K562 (cell line): Measurements from ENCODE around the gene IGF2R. TPM values are rescaled to one million over a fixed set of nuclear protein-coding genes. Genes with fewer than 3 reads are reported as not detected.

ENCODE experiments used
- BRF1 ChIP-seq: IDR thresholded peaks from 3 replicates; pipeline ENCODE4 v1.6.1; 2011; ENCODE audit warnings: borderline replicate concordance, mild to moderate bottlenecking; ENCODE audit not compliant: insufficient read length; ENCODE audit errors: extremely low read depth
- CREBBP ChIP-seq: IDR thresholded peaks from one replicate; pipeline ENCODE4 v1.6.1; 2012; ENCODE audit warnings: low read depth, mild to moderate bottlenecking, control low read depth, inconsistent platforms, low read length
- E2F6 ChIP-seq, 2 experiments: IDR thresholded peaks; 2 replicates each; pipeline ENCODE4 v1.6.1; 2011; ENCODE audit warnings: borderline replicate concordance in 1 of 2, control low read depth in 1 of 2, low read depth in 1 of 2, low read length in 1 of 2, mild to moderate bottlenecking in 1 of 2, mixed read lengths in 1 of 2, moderate library complexity in 1 of 2; ENCODE audit not compliant: insufficient read depth in 1 of 2, insufficient read length in 1 of 2, poor library complexity in 1 of 2, severe bottlenecking in 1 of 2; ENCODE audit errors: extremely low read depth in 1 of 2
- HBP1 ChIP-seq: fragments of 450-650 bp; formaldehyde crosslinking; IDR thresholded peaks from 2 replicates; pipeline ENCODE4 v1.4.0; 2022; ENCODE audit warnings: missing genetic modification characterization
- HNRNPUL1 ChIP-seq: fragments of 200-400 bp; formaldehyde crosslinking; IDR thresholded peaks from 2 replicates; pipeline ENCODE4 v1.6.1; 2017; ENCODE audit warnings: low read length
- IRF9 ChIP-seq: fragments of 450-650 bp; IDR thresholded peaks from 2 replicates; pipeline ENCODE4 v1.6.1; 2016; ENCODE audit warnings: missing biosample characterization, missing genetic modification characterization
- MCM3 ChIP-seq: fragments of 450-650 bp; IDR thresholded peaks from 2 replicates; pipeline ENCODE4 v1.6.1; 2016
- NFE2 ChIP-seq: IDR thresholded peaks from 2 replicates; pipeline ENCODE4 v1.6.1; 2014; ENCODE audit warnings: antibody characterized with exemption, low read depth
- NFIX ChIP-seq: fragments of 250-450 bp; sonication (Bioruptor Pico); IDR thresholded peaks from 2 replicates; pipeline ENCODE4 v1.4.0; 2020; ENCODE audit warnings: low read depth, mild to moderate bottlenecking, moderate library complexity
- NR3C1 ChIP-seq: sonication (generic); formaldehyde crosslinking; IDR thresholded peaks from 2 replicates; pipeline ENCODE4 v1.8.1; 2022; ENCODE audit warnings: missing genetic modification reagents
- OTX1 ChIP-seq: fragments of 450-650 bp; formaldehyde crosslinking; IDR thresholded peaks from 2 replicates; pipeline ENCODE4 v1.4.0; 2022; ENCODE audit warnings: mild to moderate bottlenecking
- POLR2A ChIP-seq: fragments of 450-650 bp; conservative IDR thresholded peaks from 2 replicates; pipeline ENCODE4 v1.6.1; 2016
- PTBP1 ChIP-seq: fragments of 200-400 bp; formaldehyde crosslinking; IDR thresholded peaks from 2 replicates; pipeline ENCODE4 v1.6.1; 2017; ENCODE audit warnings: low read depth, low read length
- SMARCB1 ChIP-seq: IDR thresholded peaks from 2 replicates; pipeline ENCODE4 v1.6.1; 2011; ENCODE audit warnings: improper control_type of control experiment, low read depth; ENCODE audit not compliant: insufficient read length
- SMARCE1 ChIP-seq: fragments of 450-650 bp; IDR thresholded peaks from 2 replicates; pipeline ENCODE4 v1.7.1; 2016; ENCODE audit warnings: mild to moderate bottlenecking
- SMC3 ChIP-seq: conservative IDR thresholded peaks from 2 replicates; pipeline ENCODE4 v1.6.1; 2011; ENCODE audit warnings: low read depth, low read length, improper control_type of control experiment; ENCODE audit not compliant: insufficient read depth
- THRAP3 ChIP-seq: fragments of 450-650 bp; IDR thresholded peaks from 2 replicates; pipeline ENCODE4 v1.6.1; 2016; ENCODE audit warnings: mild to moderate bottlenecking, inconsistent platforms, borderline replicate concordance
- XRCC5 ChIP-seq: fragments of 200-400 bp; formaldehyde crosslinking; IDR thresholded peaks from 2 replicates; pipeline ENCODE4 v1.6.1; 2017; ENCODE audit warnings: low read depth, mild to moderate bottlenecking, low read length
- ZC3H11A ChIP-seq: IDR thresholded peaks from 2 replicates; pipeline ENCODE4 v1.6.1; 2012; ENCODE audit warnings: low read depth, low read length, improper control_type of control experiment
- ZNF174 ChIP-seq: fragments of 250-450 bp; sonication (Bioruptor Pico); IDR thresholded peaks from 2 replicates; pipeline ENCODE4 v1.4.0; 2020; ENCODE audit warnings: mild to moderate bottlenecking
- ZNF764 ChIP-seq: fragments of 250-450 bp; sonication (Bioruptor Pico); IDR thresholded peaks from 2 replicates; pipeline ENCODE4 v1.4.0; 2020; ENCODE audit warnings: low read depth, mild to moderate bottlenecking, moderate library complexity
- polyA plus RNA-seq, 8 experiments: library from polyadenylated mRNA; depleted of rRNA in 4 of 8; stranded (reverse) in 5 of 8; unstranded in 3 of 8; fragments of >200 nt; fragmentation: Nextera tagmentation in 2 of 8; fragmentation: Illumina TruSeq in 1 of 8; extraction: Ambion mirVana in 2 of 8; extraction: Trizol in 1 of 8; gene quantifications; 2 replicates each; pipeline versions ENCODE4 v1.2.1 to v1.2.3, GENCODE V29; 2011 to 2014; ENCODE audit warnings: inconsistent platforms in 1 of 8, missing spikeins in 1 of 8
- total RNA-seq, 7 experiments: library from RNA; depleted of rRNA in 6 of 7; stranded (reverse); fragments of >200 nt in 6 of 7; fragmentation: Illumina TruSeq in 2 of 7; extraction: Trizol in 2 of 7; gene quantifications; 2 replicates each; pipeline versions ENCODE4 v1.2.1 to v1.2.3, GENCODE V29; 2011 to 2021; ENCODE audit warnings: low replicate concordance in 1 of 7
- TF ChIP-seq, protein P1 (sequence below): sonication (generic); formaldehyde crosslinking; IDR thresholded peaks from 2 replicates; pipeline ENCODE4 v1.8.1; 2023; ENCODE audit warnings: mild to moderate bottlenecking, missing genetic modification reagents
- TF ChIP-seq, protein P2 (sequence below): fragments of 450-650 bp; IDR thresholded peaks from 2 replicates; pipeline ENCODE4 v1.6.1; 2017; ENCODE audit warnings: antibody characterized with exemption

Gene IGF2R
- total and polyA plus RNA-seq, 9 of the 15 experiments (the other 6 are each of a cell fraction or from before 2014, with no cell fraction given) = 3.5 to 92.3 (median 34.5) TPM

DNA sequence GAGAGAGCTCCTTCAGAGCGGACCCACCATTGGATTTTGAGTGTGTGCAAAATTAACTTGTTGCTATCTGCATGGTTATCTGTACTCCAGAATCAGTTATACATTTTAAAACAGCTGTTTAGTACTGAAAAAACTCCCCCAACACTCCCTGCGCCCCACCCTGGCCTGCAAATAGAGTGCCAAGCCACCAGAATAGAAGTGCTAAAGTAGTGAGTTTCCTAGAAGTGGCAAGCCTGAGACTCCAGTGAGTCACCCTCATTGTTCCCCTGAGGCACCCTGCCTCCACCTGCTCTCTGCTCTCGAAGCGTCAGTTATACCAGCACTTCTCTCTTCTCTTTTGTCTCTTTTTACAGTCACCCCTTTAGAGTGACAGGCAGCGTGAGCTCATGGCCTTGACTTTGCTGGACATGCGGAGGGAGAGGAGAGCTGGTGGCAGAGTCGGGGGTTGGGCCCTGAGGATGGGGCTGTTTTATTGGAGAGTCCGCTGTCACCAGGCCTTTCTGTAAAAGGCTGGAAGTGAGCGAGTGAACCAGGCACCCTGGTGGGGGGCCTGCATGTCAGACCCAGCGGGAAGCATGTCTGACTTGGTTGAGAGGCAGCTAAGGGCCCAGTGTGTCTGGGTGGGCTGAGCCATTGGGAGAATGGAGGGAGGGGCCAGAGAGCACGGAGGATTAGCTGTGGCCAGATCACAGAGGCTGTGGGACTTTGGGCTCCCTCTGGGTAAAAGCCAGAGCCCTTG is 10.4 kb downstream of the IGF2R start (continued):
- TF ChIP-seq HBP1 (CRISPR knock-in tag) (no peak), SMARCB1 (no peak), BRF1 (no peak), MCM3 (no peak), ZNF764 (CRISPR knock-in tag) (no peak), OTX1 (CRISPR knock-in tag) (no peak), SMARCE1 (peak; percentile 16; the same call in 1 of the 2 replicates), E2F6 (IDR thresholded peaks at IDR 0.05; ENCODE audit: borderline replicate concordance in 1 of 2, extremely low read depth in 1 of 2, insufficient read depth in 1 of 2, insufficient read length in 1 of 2, low read depth in 1 of 2, low read length in 1 of 2, poor library complexity in 1 of 2, severe bottlenecking in 1 of 2) (peak; percentile 73 to 96), NFIX (CRISPR knock-in tag) (no peak), NR3C1 (CRISPR knock-in tag) (no peak), ZNF174 (CRISPR knock-in tag) (no peak), PTBP1 (no peak), ZC3H11A (no peak), HNRNPUL1 (no peak), IRF9 (tag) (no peak), SMC3 (no peak), NFE2 (no peak), THRAP3 (no peak), POLR2A (no peak), XRCC5 (0 out of 2 replicates have a peak, but pooled peaks have one; percentile 26), CREBBP (no peak)
- TF ChIP-seq, protein P1, sequence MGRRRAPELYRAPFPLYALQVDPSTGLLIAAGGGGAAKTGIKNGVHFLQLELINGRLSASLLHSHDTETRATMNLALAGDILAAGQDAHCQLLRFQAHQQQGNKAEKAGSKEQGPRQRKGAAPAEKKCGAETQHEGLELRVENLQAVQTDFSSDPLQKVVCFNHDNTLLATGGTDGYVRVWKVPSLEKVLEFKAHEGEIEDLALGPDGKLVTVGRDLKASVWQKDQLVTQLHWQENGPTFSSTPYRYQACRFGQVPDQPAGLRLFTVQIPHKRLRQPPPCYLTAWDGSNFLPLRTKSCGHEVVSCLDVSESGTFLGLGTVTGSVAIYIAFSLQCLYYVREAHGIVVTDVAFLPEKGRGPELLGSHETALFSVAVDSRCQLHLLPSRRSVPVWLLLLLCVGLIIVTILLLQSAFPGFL (CRISPR knock-in tag) = no peak
- TF ChIP-seq, protein P2, sequence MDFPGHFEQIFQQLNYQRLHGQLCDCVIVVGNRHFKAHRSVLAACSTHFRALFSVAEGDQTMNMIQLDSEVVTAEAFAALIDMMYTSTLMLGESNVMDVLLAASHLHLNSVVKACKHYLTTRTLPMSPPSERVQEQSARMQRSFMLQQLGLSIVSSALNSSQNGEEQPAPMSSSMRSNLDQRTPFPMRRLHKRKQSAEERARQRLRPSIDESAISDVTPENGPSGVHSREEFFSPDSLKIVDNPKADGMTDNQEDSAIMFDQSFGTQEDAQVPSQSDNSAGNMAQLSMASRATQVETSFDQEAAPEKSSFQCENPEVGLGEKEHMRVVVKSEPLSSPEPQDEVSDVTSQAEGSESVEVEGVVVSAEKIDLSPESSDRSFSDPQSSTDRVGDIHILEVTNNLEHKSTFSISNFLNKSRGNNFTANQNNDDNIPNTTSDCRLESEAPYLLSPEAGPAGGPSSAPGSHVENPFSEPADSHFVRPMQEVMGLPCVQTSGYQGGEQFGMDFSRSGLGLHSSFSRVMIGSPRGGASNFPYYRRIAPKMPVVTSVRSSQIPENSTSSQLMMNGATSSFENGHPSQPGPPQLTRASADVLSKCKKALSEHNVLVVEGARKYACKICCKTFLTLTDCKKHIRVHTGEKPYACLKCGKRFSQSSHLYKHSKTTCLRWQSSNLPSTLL = no peak
